Activated CD4-positive, alpha-beta memory T cell treated with anti-CD3 and anti-CD28 coated beads, Interleukin-2, amount 10 ng/mL, durations not matched to agents 7 days and 5 days (primary cell): ENCODE data around the gene ZCCHC3. TPM values are rescaled to one million over a fixed set of nuclear protein-coding genes. Genes with fewer than 3 reads are reported as not detected.
"Not testable (repeated sequence)": the region's sequence is repeated elsewhere in the genome, so short reads cannot be mapped to it uniquely, and the experiment has no call there.

Experiments
- CTCF ChIA-PET: fragments of 350-600 bp; sonication (Branson Sonifier 250); formaldehyde crosslinking; loops from one replicate; lab custom pipeline; 2021; ENCODE audit warnings: antibody characterized with exemption, inconsistent platforms; lab: Charles Lee
- POLR2A ChIA-PET: fragments of 350-600 bp; sonication (Branson Sonifier 250); formaldehyde crosslinking; loops from one replicate; lab custom pipeline; 2021; ENCODE audit warnings: antibody characterized with exemption; lab: Charles Lee
- DNase-seq: peaks from one replicate; pipeline ENCODE4 v3.0.0-alpha.2; 2020
- H3K27ac Mint-ChIP-seq: one replicate; pipeline ENCODE4 v1.8.0; 2021; ENCODE audit warnings: mild to moderate bottlenecking, mixed read lengths
- H3K27me3 Mint-ChIP-seq: one replicate; pipeline ENCODE4 v1.8.0; 2021; ENCODE audit warnings: mixed read lengths
- H3K36me3 Mint-ChIP-seq: one replicate; pipeline ENCODE4 v1.8.0; 2021; ENCODE audit warnings: low read depth, mixed read lengths
- H3K4me1 Mint-ChIP-seq: one replicate; pipeline ENCODE4 v1.8.0; 2021; ENCODE audit warnings: mixed read lengths
- H3K4me3 Mint-ChIP-seq: one replicate; pipeline ENCODE4 v1.8.0; 2021; ENCODE audit warnings: mild to moderate bottlenecking, mixed read lengths
- H3K9me3 Mint-ChIP-seq: one replicate; pipeline ENCODE4 v1.8.0; 2021; ENCODE audit warnings: mixed read lengths
- total RNA-seq, 2 experiments: library from RNA; stranded (reverse); gene quantifications; one replicate each; pipeline ENCODE4 v1.2.3, GENCODE V29; 2021

Gene ZCCHC3
- total RNA-seq, 2 experiments from 2014 or later = 23.5 to 23.9 TPM

DNA sequence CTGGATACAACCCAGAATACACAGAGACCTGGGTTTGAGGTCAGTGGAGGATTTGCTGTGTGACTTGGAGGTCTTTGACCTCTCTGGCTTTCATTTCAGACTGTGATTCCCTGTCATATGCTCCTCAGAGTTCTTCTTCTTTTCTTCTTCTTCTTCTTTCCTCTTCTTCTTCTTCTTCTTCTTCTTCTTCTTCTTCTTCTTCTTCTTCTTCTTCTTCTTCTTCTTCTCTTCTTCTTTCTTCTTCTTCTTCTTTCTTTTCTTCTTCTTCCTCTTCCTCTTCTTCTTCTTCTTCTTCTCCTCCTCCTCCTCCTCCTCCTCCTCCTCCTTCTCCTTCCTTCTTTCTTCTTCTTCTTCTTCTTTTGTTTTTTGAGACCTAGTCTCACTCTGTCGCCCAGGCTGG, 38.7 kb downstream of the ZCCHC3 start:
- CTCF ChIA-PET, POLR2A ChIA-PET, H3K36me3 Mint-ChIP-seq, H3K4me3 Mint-ChIP-seq, DNase-seq, H3K9me3 Mint-ChIP-seq, H3K27ac Mint-ChIP-seq, H3K4me1 Mint-ChIP-seq: not testable (repeated sequence)
- H3K27me3 Mint-ChIP-seq = peaks cover 19% of the 10 kb centered on the region

- Mint-ChIP-seq H3K36me3 (no peaks in the 10 kb centered on the region), H3K27ac (no peak overlapping the region), H3K27me3 (peaks cover 20% of the 10 kb centered on the region), H3K4me3 (no peak overlapping the region), H3K4me1 (peaks cover 6% of the 10 kb centered on the region), H3K9me3 (no peaks in the 10 kb centered on the region)
- DNase-seq = no peak
- ChIA-PET POLR2A (no interaction called here), CTCF (interaction anchor here (0.8 kb wide), 1 partner anchor 11 kb away, joined by 4 read pairs; no protein-coding TSS in a partner anchor)
These were observed 44.3 kb downstream of the ZCCHC3 start for GRCh38 chr20:341682-342081.

DNA sequence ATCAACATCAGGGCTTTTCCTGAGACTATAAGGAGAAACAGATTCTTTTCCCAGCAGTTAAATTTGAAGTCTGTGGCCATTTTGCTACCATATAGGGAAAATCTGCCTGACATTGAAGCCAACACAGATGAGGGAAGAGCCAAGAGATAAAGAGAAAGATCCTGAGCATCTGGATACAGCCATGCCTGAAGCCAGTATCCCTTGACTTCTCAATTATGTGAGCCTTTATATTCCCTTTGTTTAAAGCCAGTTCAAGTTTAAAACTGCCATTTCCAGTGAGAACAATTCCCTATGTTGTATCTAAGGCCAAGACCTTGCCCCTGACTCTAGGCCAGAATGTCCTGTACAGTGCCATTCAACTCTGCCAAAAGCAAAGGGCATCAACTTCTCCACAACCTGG, 45.7 kb downstream of the ZCCHC3 start:
- POLR2A ChIA-PET = no interaction called here
- Mint-ChIP-seq H3K9me3 (no peaks in the 10 kb centered on the region), H3K36me3 (peaks cover under 1% of the 10 kb centered on the region), H3K27me3 (peaks cover 13% of the 10 kb centered on the region), H3K4me1 (peaks cover 7% of the 10 kb centered on the region), H3K27ac (no peak overlapping the region), H3K4me3 (no peak overlapping the region)
- no peak for DNase-seq
- CTCF ChIA-PET = no interaction called here

GRCh38 chr20:346033-346639, 48.8 kb downstream of the ZCCHC3 start:
- Mint-ChIP-seq H3K9me3 (no peaks in the 10 kb centered on the region), H3K27ac (no peak overlapping the region), H3K27me3 (peaks cover 7% of the 10 kb centered on the region), H3K36me3 (peaks cover 2% of the 10 kb centered on the region), H3K4me1 (peaks cover 15% of the 10 kb centered on the region), H3K4me3 (peak overlapping the region; percentile 71)
- POLR2A ChIA-PET = interaction anchor here (0.9 to 1.5 kb wide), 3 partner anchors 20 to 92 kb away, joined by 3 to 4 read pairs (median 3); no protein-coding TSS in a partner anchor
- no peak for DNase-seq
- CTCF ChIA-PET = interaction anchor here (3.4 kb wide), 1 partner anchor 15 kb away, joined by 15 read pairs; no protein-coding TSS in a partner anchor

DNA sequence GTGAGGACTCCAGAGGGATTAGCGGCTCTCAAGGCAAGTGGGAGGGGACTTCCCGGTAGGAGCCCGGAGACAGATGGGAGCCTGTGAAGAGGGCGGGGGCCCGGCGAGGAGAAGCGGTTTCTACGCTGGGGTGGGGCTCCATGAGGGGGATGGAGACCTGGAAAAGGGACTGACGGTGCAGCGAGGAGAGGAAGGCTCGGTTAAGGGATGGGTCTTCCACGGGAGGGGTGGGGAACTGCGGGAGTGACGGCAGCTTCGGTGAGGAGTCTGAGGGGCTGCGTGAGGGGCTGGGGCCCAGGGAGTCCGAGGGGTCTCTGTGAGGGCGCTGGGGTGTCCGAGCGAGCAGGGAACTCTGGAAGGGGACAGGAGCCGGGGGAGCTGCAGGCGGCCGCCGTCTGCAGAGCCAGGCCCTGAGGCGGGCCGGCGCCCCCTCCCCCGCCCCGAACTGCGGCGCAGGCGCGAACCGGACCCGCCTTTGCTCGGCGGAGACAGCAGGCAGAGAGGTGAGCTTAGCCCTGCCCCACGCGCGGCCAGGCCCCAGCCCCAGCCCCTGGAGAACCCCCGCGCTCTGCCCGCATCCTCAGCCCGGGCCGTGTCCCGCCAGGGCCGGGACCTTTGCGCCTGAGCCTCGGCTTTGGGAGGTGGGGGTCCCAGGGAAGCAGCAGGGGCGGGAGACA, 49.4 kb downstream of the ZCCHC3 start, which contains the start of gene NRSN2:
NRSN2 (plus strand) TSS at position 472 of the 677 bp plus-strand sequence. CDS start 2,533 bp downstream, outside the sequence.
- ChIA-PET CTCF (interaction anchor here (3.4 kb wide), 1 partner anchor 16 kb away, joined by 15 read pairs; no protein-coding TSS in a partner anchor), POLR2A (interaction anchor here (1.7 kb wide), 1 partner anchor 21 kb away, joined by 5 read pairs; the partner anchor contains the start of gene SOX12)
- Mint-ChIP-seq H3K9me3 (no peaks in the 10 kb centered on the region), H3K27me3 (peaks cover 7% of the 10 kb centered on the region), H3K36me3 (peaks cover 2% of the 10 kb centered on the region), H3K27ac (peak within 1 kb of the TSS; percentile 21), H3K4me1 (peaks cover 19% of the 10 kb centered on the region), H3K4me3 (peak within 1 kb of the TSS; percentile 87)
- no peak for DNase-seq

DNA sequence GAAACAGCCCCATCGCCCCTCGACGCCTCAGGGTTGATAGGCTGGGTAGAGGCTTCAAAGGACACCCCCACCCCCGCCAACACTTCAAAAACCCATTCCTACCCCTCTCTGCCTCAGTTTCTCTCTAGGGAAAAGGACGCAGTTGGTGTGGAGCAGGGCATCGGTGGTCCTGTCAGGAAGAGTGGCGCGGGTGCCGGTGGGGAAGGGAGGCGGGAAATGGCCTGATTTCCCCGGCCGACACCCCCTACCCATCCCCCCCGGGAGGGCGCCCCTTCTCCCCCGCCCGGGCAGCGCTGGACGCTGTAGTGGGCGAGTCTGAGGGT, 49.9 kb downstream of the ZCCHC3 start:
- no peaks in the 10 kb centered on the region for H3K9me3 Mint-ChIP-seq
- H3K4me3 Mint-ChIP-seq = peak overlapping the region; percentile 87
- ChIA-PET POLR2A (interaction anchor here (1.7 kb wide), 1 partner anchor 22 kb away, joined by 5 read pairs; the partner anchor contains the start of gene SOX12), CTCF (interaction anchor here (3.4 kb wide), 1 partner anchor 17 kb away, joined by 15 read pairs; no protein-coding TSS in a partner anchor)
- H3K4me1 Mint-ChIP-seq = peaks cover 24% of the 10 kb centered on the region
- H3K27ac Mint-ChIP-seq = no peak overlapping the region
- peaks cover 10% of the 10 kb centered on the region for H3K27me3 Mint-ChIP-seq
- H3K36me3 Mint-ChIP-seq = peaks cover 2% of the 10 kb centered on the region
- DNase-seq = no peak

DNA sequence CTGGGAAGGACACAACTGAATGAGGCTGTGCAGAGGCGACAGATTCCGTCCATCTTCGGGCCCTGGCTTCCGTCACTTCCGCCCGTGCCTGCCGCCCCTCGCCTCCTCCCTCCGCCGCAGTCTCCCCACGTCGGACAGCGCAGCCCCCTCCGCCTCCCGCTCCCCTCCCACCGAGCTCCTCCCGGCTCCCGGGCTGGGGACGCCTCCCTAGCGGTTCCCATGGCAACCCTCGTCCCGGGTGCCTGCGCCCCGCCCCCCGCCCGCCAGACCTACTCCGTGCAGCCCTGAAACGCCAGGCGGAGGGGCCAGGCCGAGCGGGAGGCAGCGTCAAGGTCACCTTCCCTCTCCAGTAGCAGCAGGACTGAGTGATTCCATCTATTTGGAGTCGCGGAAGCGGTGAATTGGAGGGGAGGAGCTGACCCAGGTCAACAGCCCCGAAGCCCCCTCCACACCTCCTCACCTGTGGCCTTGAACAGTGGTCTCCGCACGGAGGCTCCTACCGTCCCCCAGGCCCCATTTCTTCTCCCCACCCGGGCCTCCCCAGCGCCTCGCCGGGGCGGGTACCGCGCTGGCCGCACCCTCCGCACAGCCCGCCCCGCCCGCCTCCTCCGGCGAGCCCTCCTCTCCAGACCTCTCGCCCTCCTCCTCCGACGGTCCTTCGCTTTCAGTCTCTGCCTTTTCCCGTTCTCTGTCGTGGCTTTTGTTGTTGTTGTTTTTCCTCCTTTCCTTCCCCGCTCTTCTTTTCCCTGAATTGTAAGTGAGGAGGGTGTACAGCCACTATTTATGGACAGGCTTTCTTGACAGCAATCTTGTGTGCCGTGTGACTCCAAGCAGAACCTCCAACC, 50.5 kb downstream of the ZCCHC3 start:
- peak overlapping the region; percentile 87 for H3K4me3 Mint-ChIP-seq
- ChIA-PET POLR2A (interaction anchor here (1.7 kb wide), 1 partner anchor 22 kb away, joined by 5 read pairs; the partner anchor contains the start of gene SOX12), CTCF (interaction anchor here (3.4 kb wide), 1 partner anchor 17 kb away, joined by 15 read pairs; no protein-coding TSS in a partner anchor)
- H3K4me1 Mint-ChIP-seq = peaks cover 26% of the 10 kb centered on the region
- peaks cover 10% of the 10 kb centered on the region for H3K27me3 Mint-ChIP-seq
- H3K27ac Mint-ChIP-seq = peak overlapping the region; percentile 44
- H3K9me3 Mint-ChIP-seq = no peaks in the 10 kb centered on the region
- DNase-seq = peak; percentile 64
- H3K36me3 Mint-ChIP-seq = peaks cover 2% of the 10 kb centered on the region

DNA sequence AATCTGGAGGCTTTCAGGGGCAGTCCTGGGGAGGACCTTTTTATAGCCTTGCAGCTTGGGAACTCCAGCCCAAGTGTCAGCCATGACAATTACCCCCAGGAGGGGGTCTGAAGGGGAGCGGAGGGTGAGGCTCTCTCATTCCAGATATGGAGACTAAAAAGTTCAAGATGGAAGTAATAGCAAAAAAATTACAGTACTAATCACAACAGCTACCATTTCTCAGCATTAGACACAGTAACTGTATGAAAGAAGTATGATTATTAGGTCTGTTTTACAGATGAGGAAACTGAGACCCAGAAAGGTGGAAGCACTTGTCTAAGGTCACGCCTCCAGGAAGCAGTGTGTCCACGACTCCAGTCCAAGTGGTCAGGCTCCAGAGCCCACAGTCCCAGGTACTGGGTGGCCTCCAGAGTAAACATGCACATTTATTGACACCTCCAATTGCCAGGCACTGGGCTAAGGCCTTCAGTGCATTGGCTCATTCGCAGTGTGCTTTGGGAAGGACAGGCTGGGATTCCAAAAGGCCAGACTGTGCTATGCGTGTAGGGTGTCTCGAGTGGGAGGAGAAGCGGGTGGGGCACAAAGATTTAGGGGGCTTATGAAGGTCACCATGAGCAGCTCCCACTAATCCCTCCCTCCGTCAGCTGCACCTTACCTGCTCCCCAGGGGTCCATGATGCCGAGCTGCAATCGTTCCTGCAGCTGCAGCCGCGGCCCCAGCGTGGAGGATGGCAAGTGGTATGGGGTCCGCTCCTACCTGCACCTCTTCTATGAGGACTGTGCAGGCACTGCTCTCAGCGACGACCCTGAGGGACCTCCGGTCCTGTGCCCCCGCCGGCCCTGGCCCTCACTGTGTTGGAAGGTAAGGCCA, 51.8 kb downstream of the ZCCHC3 start:
- H3K27ac Mint-ChIP-seq = no peak overlapping the region
- peaks cover 10% of the 10 kb centered on the region for H3K27me3 Mint-ChIP-seq
- ChIA-PET CTCF (no interaction called here), POLR2A (no interaction called here)
- peaks cover 2% of the 10 kb centered on the region for H3K36me3 Mint-ChIP-seq
- H3K4me3 Mint-ChIP-seq = no peak overlapping the region
- H3K4me1 Mint-ChIP-seq = peaks cover 26% of the 10 kb centered on the region
- no peaks in the 10 kb centered on the region for H3K9me3 Mint-ChIP-seq
- DNase-seq = no peak

Other genes starting within 250 kb of the ZCCHC3 start
- gene DEFB125, start 209.9 kb upstream of the ZCCHC3 start, total RNA-seq = not detected
- not detected for gene DEFB126, start 155.0 kb upstream of the ZCCHC3 start, total RNA-seq
- not detected for gene DEFB127, start 140.1 kb upstream of the ZCCHC3 start, total RNA-seq
- gene DEFB128, start 107.9 kb upstream of the ZCCHC3 start, total RNA-seq = not detected
- gene DEFB129, start 70.3 kb upstream of the ZCCHC3 start, total RNA-seq = not detected
- not detected for gene DEFB132, start 39.8 kb upstream of the ZCCHC3 start, total RNA-seq
- gene C20orf96, start 6.8 kb upstream of the ZCCHC3 start, total RNA-seq = 1 to 10 TPM; 5.9 to 6.0 TPM
- gene SOX12, start 28.0 kb downstream of the ZCCHC3 start, total RNA-seq = 1 to 10 TPM; 2.9 to 3.2 TPM
- gene NRSN2, start 49.5 kb downstream of the ZCCHC3 start, total RNA-seq = 1 to 10 TPM; 1.8 to 2.7 TPM
- 10 to 100 TPM; 28.3 to 28.9 TPM for gene TRIB3, start 83.2 kb downstream of the ZCCHC3 start, total RNA-seq
- 100 to 1,000 TPM; 133 to 146 TPM for gene RBCK1, start 110.7 kb downstream of the ZCCHC3 start, total RNA-seq
- 10 to 100 TPM; 27.0 to 28.1 TPM for gene TBC1D20, start 165.0 kb downstream of the ZCCHC3 start, total RNA-seq
- gene CSNK2A1, start 246.2 kb downstream of the ZCCHC3 start, total RNA-seq = 100 to 1,000 TPM; 101 to 111 TPM